ENCODE measurements around the gene MT1B.
A peak's percentile ranks its signal among the peaks of the same experiment; 100 is the strongest.

- TF ChIP-seq CTCF (IDR thresholded peaks at IDR 0.05) (no peak), EP300 (IDR thresholded peaks at IDR 0.05) (peak in 1 of 2 donors; percentile 54), POLR2A (IDR thresholded peaks at IDR 0.05) (no peak)
Observed at GRCh38 chr16:56667581-56668571, 16.2 kb downstream of the MT1B start, which contains the start of gene MT1G.
